GM15510 (cell line): Measurements from ENCODE around the gene CNTNAP1.

Source experiments
- POLR2A ChIP-seq: IDR thresholded peaks from 3 replicates; pipeline ENCODE4 v1.6.1; 2011; ENCODE audit warnings: borderline replicate concordance; ENCODE audit not compliant: insufficient read length; ENCODE audit errors: extremely low read depth

Gene CNTNAP1

DNA sequence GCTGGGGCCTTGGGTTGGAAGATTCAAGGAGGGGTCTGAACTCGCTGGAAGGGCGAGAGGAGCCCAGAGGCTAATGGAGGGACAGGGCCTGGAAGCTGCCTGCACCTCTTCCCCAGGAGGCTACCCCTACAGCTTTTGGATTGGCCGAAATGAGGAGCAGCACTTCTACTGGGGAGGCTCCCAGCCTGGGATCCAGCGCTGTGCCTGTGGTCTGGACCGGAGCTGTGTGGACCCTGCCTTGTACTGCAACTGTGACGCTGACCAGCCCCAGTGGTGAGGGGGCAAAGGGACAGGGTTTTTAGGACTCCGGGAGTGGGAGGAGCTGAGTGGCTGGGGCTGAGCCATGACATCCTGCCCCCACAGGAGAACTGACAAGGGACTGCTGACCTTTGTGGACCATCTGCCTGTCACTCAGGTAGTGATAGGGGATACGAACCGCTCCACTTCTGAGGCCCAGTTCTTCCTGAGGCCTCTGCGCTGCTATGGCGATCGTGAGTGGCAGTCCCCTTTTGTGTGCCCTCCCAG, 8.8 kb downstream of the CNTNAP1 start:
- no peak for TF ChIP-seq POLR2A

DNA sequence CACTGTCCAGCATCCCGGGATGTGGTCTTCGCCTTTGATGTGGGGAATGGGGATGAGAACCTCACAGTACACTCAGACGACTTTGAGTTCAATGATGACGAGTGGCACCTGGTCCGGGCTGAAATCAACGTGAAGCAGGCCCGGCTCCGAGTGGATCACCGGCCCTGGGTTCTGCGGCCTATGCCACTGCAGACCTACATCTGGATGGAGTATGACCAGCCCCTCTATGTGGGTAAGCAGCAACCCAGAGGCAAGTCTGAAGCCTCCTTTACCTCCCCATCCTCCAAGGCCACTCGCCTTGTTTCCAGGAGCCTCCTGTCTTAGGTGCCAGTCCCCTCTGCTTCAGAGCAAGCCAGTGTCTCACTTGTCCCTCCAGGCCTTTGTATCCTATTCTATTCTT, 10.2 kb downstream of the CNTNAP1 start:
- no peak for TF ChIP-seq POLR2A

DNA sequence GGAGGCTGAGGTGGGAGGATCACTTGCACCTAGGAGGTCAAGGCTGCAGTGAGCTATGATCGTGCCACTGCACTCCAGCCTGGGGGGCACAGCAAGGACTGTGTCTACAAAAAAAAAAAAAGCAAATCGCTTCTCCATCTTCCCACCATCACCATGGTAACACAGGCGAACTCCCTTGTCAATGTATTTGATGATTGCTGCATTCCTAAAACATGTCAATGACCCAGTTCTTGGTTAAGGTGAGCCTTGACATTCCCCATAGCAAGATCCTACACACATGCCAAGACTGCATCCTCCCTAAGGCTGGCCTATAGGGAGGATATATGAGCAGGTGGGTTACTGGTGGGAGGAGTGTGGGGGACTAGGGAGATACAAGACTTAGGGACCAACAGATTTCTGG, 12.2 kb downstream of the CNTNAP1 start:
- TF ChIP-seq POLR2A: no peak

DNA sequence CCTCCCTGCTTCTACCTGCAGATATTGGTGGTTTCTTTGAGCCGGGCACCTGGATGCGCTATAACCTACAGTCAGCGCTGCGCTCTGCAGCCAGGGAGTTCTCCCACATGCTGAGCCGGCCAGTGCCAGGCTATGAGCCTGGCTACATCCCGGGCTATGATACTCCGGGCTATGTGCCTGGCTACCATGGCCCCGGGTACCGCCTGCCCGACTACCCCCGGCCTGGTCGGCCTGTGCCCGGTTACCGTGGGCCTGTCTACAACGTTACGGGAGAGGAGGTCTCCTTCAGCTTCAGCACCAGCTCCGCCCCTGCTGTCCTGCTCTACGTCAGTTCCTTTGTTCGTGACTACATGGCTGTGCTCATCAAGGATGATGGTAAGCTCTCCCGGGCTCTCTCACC, 13.2 kb downstream of the CNTNAP1 start:
- no peak for TF ChIP-seq POLR2A

DNA sequence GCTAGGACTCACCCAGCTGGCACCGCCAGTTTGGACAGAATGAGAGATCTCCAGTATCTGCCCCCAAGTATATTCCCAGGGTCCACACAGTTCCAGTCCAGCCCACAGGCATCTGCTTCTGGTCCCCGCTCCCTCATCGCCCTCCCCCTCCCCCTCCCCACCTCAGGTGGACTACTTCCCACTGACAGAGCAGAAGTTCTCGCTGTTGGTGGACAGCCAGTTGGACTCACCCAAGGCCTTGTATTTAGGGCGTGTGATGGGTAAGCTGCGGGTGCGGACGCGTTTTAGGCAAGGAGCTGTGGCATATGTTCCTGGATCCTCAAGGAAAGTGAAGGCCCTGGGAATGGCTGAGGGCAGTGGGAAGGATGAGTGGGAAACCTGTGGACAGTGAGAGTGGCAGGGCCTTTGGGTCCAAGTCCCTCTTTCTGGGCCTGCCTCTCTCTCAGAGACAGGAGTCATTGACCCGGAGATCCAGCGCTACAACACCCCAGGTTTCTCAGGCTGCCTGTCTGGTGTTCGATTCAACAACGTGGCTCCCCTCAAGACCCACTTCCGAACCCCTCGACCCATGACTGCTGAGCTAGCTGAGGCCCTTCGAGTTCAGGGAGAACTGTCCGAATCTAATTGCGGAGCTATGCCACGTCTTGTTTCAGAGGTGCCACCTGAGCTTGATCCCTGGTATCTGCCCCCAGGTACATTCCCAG, 14.9 kb downstream of the CNTNAP1 start:
- TF ChIP-seq POLR2A: no peak

DNA sequence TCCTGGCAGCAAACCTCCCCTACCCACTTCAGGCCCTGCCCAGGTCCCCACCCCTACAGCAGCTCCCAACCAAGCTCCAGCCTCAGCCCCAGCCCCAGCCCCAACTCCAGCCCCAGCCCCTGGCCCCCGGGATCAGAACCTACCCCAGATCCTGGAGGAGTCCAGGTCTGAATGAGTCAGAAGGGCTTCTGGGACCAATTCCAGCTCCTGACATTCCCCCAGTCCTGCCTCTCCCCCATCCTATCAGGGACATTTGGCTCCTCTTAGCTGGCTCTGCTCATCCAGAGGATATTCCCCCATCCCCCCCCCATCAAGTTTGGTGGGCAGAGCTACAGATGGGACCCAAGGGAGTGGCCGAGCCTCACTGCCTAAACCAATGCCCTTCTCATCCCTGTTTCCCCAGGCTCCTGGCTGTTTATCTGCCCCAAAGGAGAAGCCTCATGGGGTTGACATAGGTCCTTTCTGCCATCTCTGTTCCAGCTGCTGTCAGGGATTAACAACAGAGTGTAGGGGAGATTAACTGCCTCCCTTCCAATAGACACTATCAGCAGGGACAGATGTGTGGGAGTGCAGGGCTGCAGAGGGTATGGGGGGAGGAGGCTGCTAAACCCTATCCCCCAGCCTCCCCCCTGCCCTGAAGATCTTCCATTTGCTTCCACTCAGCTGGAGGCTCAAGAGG, 16.5 kb downstream of the CNTNAP1 start:
- no peak for TF ChIP-seq POLR2A

DNA sequence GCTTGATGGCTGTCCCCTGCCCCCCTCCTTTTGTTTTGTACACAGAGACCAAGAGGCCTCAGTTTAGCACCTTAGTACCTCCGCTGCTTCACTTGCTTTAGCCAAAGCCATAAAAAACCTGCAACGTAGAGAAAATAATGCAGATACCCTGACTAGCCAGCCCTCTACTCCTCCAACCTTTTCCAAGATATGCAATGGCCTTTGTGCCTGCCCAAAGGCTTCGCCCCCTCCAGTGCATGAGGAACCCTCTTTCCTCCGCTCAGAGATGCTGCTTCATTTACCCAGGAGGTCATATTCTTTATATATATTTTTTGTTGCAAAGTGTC, 17.0 kb downstream of the CNTNAP1 start:
- no peak for TF ChIP-seq POLR2A

DNA sequence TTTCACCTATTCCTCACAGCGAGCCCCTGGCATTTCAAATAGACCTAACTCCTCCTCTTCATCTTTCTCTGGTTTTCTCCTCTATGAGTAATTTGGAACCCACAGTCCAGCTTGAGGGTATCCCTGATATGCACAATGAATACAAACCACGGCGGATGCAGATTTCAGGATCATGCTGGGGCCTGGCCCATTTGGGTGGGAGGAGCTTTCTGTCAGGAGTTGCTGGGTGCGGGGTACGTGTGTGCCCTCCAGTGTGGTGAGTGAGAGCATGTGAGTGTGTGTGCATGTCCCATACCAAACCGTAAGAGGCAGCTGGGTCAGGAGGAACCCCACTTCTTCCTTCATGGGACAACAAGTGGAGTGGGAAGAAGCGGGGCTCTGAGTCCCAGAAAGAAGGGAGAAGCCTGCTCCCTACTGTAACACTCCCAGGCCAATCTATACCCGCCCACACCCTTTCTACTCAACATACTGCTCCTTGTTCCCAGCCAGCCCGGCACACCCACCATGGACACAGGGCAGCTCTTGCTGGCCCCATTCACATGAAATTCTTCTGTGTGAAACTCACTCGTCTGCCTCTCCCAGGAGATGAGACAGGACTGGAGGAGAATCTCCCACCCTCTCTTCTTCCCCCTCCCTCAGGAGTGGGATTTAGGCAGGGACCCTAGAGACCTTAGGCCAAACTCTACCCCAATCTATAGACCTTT, 18.4 kb downstream of the CNTNAP1 start:
- TF ChIP-seq POLR2A: no peak

DNA sequence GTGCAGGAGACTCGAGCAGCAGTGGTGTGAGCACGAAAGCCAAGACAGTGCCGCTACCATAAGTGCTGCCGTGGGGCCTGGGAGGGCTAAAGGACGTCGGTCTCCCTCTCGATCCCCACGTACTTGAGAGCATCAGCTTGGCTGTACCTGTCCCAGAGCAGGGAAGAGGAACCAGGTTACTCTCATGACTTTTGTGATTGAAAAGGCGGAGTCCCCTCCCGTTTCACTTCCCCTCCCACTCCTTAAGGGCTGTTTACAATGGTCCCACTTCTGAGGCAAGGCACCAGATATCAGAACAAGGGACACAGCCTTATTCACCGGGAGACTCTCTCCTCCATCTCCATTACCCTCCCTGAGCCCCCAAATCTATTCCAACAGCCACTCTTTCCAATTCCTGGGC, 20.1 kb downstream of the CNTNAP1 start:
- TF ChIP-seq POLR2A: no peak

DNA sequence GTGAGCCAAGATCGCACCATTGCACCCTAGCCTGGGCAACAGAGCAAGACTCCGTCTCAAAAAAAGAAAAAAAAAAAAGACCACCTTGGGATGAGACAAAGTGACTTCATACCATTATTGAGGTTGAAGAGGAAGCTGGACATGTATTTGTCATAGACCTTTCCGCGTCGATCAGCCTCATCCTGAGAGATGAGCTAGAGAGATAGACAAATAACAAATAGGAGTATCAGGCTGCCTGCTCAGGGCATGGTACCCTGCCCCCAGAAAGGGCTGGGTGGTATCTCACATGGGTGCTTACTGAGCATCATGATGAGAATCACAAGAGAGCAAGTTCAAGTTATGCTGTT, 22.1 kb downstream of the CNTNAP1 start:
- no peak for TF ChIP-seq POLR2A

DNA sequence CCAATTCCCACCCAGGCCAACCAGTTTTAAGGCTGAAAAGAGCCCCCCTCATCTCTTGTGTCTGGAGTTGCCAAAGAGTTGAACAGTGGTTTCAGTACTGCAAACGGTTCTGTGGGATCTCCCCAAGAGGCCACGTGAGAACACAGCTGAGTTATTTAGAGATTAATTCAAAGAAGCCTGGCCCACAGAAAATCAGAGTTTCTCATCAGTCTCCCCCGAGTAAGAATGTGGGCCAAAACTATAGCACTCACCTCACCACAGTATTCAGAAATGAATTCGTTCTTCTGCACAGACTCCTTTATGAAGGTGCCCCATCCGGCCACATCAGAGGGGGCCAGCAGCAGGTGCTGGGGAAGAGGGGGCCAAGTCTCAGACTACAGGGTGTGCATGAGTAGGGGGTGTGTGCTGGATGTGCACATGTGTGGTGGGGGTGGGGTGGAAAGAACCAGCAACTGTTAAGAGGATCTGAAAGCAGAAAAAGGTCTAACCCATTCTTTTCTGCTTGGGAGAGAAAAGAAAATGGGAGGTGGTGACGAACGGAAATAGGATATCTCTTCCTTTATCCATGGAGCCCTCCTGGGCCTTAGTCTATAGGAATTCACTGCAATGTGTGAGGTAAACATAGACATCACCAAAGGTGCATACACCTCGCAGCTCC, 22.6 kb downstream of the CNTNAP1 start:
- TF ChIP-seq POLR2A: no peak

DNA sequence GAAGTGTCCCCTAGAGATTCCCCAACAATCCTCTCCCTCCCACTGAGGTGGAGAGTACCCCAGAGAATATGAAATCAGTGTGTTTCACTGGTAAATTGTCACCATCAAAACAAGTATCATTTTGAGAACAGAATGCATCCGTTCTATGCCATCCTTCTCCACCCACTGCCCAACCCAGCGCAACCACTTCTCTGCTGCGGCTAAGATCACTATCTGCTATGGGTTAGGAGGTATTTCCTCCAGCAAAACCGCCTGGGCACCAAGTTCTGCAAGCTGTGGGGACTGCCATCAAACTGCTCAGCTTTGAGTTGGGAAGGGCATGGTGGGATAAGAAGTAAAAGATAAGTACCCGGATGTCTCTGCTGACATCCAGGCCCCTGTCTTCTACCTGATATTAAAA, 24.4 kb downstream of the CNTNAP1 start:
- TF ChIP-seq POLR2A: no peak

DNA sequence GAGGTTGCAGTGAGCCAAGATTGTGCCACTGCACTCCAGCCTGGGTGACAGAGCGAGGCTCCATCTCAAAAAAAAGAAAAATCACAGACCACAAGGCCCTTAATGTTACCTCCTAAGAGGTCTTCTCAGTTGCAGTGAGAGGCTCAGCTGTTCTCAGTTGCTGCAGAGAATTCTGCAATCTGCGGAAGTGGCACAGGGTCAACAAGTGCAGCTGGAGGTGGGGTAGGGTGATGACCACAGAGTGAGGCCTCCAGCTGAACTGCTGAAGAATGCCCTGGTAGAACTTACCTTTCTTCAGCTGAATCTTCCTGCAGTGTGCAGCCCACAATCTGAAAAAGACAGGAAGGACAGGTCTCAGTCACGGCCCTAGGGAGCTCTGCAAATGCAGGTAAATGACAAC, 26.3 kb downstream of the CNTNAP1 start:
- TF ChIP-seq POLR2A: no peak

DNA sequence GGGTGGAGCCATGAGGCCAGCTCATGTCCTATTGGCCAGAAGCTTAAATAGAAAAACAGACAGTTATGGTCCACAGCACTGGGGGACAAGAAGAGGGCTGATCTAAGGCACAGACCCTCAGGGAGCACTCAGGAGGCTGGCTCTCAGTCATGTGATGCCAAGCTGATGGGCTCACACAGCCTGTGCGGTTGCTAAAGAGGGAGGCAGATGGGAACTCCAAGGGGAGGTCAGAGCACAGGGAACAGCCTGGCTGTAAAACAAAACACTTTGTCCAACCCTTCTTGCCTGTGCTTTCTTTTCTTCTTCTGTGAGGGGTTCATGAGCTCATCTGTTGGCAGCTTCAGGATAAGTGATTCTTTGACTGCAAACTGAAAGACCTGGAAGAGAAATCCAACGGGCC, 27.2 kb downstream of the CNTNAP1 start:
- TF ChIP-seq POLR2A: no peak

DNA sequence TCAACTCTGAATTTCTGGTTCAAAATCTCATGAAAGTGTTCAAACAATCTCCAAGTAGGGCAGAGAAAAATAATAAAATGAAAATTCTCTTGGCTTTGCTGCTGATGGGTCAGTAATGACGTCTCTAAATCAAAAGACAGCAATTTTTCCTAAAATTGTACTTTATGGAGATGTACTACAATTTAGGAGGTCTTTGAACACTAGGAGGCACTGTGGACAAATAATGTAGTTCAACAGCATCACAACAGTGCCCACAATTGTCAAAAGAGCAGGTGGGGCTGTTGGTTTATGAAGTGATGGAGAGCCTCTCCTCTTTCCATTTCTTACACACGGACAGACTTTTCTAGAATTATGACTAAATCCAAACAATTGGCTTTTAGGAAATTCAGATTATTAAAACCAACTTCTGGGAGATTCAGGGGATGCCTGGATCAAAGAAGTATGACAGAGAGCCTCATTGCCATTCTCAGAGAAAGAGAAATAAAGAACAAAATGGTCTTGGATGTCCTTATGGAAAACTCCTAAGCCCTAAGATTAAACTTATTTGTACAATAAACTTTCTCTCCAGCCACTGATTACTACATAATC, 38.8 kb downstream of the CNTNAP1 start:
- TF ChIP-seq POLR2A: no peak

DNA sequence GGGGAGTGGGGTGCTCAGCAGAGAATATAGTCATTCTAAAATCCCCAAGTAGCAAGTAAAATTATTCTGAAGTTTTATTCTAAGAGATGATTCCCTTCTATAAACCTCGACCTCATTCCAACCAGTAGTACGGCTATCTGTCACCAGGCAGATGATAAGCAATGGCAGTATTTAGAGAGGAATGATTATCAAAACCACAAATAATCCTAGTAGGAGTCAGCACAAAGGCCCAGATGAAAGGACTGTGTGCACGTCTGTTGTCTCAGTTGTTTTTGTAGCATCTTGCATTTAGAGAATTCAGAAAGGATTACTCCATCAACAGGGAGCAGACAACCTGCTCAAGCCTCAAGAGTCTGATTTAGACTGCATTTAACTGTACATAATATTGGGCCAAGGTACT, 41.3 kb downstream of the CNTNAP1 start:
- no peak for TF ChIP-seq POLR2A

DNA sequence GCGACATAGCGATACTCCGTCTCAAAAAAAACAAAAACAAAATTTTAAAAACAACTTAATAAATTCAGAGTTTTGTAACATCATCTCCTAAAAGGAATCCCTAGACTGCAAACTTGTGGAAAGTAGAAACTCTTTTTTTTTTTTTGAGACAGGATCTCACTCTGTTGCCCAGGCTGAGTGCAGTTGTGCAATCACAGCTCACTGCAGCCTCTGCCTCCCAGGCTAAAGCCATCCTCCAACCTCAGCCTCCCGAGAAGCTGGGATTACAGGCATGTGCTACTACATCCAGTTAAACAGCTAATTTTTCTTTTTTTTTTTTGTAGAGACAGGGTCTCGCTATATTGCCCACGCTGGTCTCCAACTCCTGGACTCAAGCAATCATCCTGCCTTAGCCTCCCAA, 42.8 kb downstream of the CNTNAP1 start:
- TF ChIP-seq POLR2A: no peak
